ENCODE data around the gene SH3TC1. TPM values are rescaled to one million over a fixed set of nuclear protein-coding genes. Genes with fewer than 3 reads are reported as not detected.

SH3TC1 gene
- total and polyA plus RNA-seq, 9 donors, result 6.8 to 21.3 (median 9.8) TPM

DNA sequence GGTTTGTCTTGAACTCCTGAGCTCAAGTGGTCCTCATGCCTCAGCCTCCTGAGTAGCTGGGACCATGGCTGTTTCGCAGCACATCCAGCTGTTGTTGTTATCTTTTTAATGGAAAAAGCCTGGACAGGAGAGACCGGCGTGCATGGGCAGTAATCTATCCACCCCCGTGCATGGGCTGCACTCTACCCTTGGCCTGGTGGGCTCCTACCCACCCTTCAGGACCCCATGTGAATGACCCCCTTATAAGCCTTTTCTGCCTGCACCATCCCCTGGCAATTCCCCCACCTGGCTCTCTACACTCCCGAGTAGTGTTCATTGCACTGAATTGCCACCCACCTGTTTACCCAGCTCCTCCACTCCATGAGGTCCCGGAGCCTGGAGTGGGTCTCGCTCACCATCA is 51.5 kb downstream of the SH3TC1 start:
- no peak for DNase-seq
- 71% methylated on average over 4 of the region's 7 CpGs for WGBS (ENCODE audit: insufficient coverage)
- Histone ChIP-seq H3K4me3 (ENCODE audit: low read length) (no peak overlapping the region), H3K36me3 (ENCODE audit: control insufficient read depth, insufficient read depth, low read length) (no peaks in the 10 kb centered on the region), H3K9me3 (replicated peaks; ENCODE audit: control insufficient read depth, low read depth, low read length) (no peaks in the 10 kb centered on the region), H3K4me1 (ENCODE audit: control insufficient read depth, insufficient read depth, low read length) (peaks cover 22% of the 10 kb centered on the region), H3K27ac (ENCODE audit: low read length) (no peak overlapping the region), H3K27me3 (ENCODE audit: control insufficient read depth, insufficient read depth, low read length) (no peaks in the 10 kb centered on the region)

GRCh38 chr4:8251110-8251883 is 52.2 kb downstream of the SH3TC1 start:
- no peaks in the 10 kb centered on the region for H3K9me3 ChIP-seq (replicated peaks; ENCODE audit: control insufficient read depth, low read depth, low read length)
- H3K27me3 ChIP-seq (ENCODE audit: control insufficient read depth, insufficient read depth, low read length), result no peaks in the 10 kb centered on the region
- no peak overlapping the region for H3K27ac ChIP-seq (ENCODE audit: low read length)
- no peak for DNase-seq
- no peak overlapping the region for H3K4me3 ChIP-seq (ENCODE audit: low read length)
- no peaks in the 10 kb centered on the region for H3K36me3 ChIP-seq (ENCODE audit: control insufficient read depth, insufficient read depth, low read length)
- H3K4me1 ChIP-seq (ENCODE audit: control insufficient read depth, insufficient read depth, low read length), result peaks cover 26% of the 10 kb centered on the region
- 62% methylated on average over 24 of the region's 24 CpGs for WGBS (ENCODE audit: insufficient coverage)

GRCh38 chr4:8252301-8253173 is 53.4 kb downstream of the SH3TC1 start:
- Histone ChIP-seq H3K4me3 (ENCODE audit: low read length) (no peak overlapping the region), H3K27ac (ENCODE audit: low read length) (no peak overlapping the region), H3K27me3 (ENCODE audit: control insufficient read depth, insufficient read depth, low read length) (no peaks in the 10 kb centered on the region), H3K36me3 (ENCODE audit: control insufficient read depth, insufficient read depth, low read length) (no peaks in the 10 kb centered on the region), H3K9me3 (replicated peaks; ENCODE audit: control insufficient read depth, low read depth, low read length) (no peaks in the 10 kb centered on the region), H3K4me1 (ENCODE audit: control insufficient read depth, insufficient read depth, low read length) (peaks cover 15% of the 10 kb centered on the region)
- DNase-seq, result no peak
- WGBS (ENCODE audit: insufficient coverage), result 73% methylated on average over 17 of the region's 23 CpGs

GRCh38 chr4:8254076-8254475 is 55.0 kb downstream of the SH3TC1 start:
- peaks cover 20% of the 10 kb centered on the region for H3K4me1 ChIP-seq (ENCODE audit: control insufficient read depth, insufficient read depth, low read length)
- no peaks in the 10 kb centered on the region for H3K9me3 ChIP-seq (replicated peaks; ENCODE audit: control insufficient read depth, low read depth, low read length)
- whole genome bisulfite sequencing (ENCODE audit: insufficient coverage), result 20% methylated on average over 1 of the region's 6 CpGs
- H3K36me3 ChIP-seq (ENCODE audit: control insufficient read depth, insufficient read depth, low read length), result no peaks in the 10 kb centered on the region
- no peak overlapping the region for H3K4me3 ChIP-seq (ENCODE audit: low read length)
- H3K27ac ChIP-seq (ENCODE audit: low read length), result no peak overlapping the region
- DNase-seq, result no peak
- no peaks in the 10 kb centered on the region for H3K27me3 ChIP-seq (ENCODE audit: control insufficient read depth, insufficient read depth, low read length)

DNA sequence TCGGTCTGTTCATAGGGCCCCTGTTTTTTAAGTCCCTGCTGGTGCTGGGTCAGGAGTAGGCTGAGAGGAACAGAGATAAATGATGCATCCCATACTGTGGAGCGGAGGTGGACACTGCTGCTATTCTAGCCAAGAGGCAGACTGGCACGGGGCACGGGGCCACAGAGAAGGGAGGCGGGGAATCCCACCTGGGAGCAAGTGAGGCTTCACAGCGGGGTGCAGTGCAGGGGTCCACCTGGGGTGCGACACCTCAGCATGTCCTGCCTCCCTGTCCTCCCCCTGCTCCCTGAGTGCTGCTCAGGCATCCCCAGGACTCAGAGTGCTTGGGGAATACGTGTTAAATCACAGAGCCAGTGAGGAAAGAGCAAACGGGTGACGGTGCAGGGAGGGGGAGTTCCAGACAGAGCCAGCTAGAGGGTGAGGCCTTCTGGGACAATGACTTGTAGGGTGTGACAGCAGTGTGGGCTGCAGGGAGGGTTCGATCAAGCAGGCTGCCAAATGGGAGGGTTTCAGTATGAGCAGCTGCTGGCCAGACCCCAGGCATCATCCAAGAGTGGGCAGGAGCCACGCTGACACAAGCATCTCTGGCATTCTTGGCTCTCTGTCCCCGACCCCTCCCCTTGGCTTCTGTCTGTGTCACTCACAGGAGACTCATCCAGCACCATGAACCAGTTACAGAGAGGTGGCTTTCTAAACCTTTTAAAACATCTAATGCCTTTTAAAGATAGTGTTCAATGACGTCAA is 56.8 kb downstream of the SH3TC1 start:
- 53% methylated on average over 11 of the region's 14 CpGs for whole genome bisulfite sequencing (ENCODE audit: insufficient coverage)
- DNase-seq, result peak; percentile 92
- H3K4me1 ChIP-seq (ENCODE audit: control insufficient read depth, insufficient read depth, low read length), result peaks cover 25% of the 10 kb centered on the region
- H3K9me3 ChIP-seq (replicated peaks; ENCODE audit: control insufficient read depth, low read depth, low read length), result no peaks in the 10 kb centered on the region
- H3K27me3 ChIP-seq (ENCODE audit: control insufficient read depth, insufficient read depth, low read length), result no peaks in the 10 kb centered on the region
- H3K27ac ChIP-seq (ENCODE audit: low read length), result peak overlapping the region; percentile 68
- H3K4me3 ChIP-seq (ENCODE audit: low read length), result no peak overlapping the region
- no peaks in the 10 kb centered on the region for H3K36me3 ChIP-seq (ENCODE audit: control insufficient read depth, insufficient read depth, low read length)

DNA sequence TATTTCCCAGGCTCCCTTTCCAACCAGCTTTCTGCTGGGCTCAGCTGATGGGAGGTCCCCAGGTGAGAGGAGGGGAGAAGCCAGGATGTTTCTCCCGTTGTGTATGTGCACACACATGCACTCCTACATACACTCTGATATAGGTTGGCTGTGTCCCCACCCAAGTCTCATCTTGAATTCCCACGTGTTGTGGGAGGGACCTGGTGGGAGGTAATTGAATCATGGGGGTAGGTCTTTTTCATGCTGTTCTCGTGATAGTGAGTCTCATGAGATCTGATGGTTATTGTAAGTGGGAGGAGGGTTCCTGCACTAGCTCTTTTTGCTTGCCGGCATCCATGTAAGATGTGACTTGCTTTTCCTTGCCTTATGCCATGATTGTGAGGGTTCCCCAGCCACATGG is 58.8 kb downstream of the SH3TC1 start:
- Histone ChIP-seq H3K9me3 (replicated peaks; ENCODE audit: control insufficient read depth, low read depth, low read length) (no peaks in the 10 kb centered on the region), H3K27me3 (ENCODE audit: control insufficient read depth, insufficient read depth, low read length) (no peaks in the 10 kb centered on the region), H3K4me3 (ENCODE audit: low read length) (no peak overlapping the region), H3K4me1 (ENCODE audit: control insufficient read depth, insufficient read depth, low read length) (peaks cover 40% of the 10 kb centered on the region), H3K36me3 (ENCODE audit: control insufficient read depth, insufficient read depth, low read length) (no peaks in the 10 kb centered on the region), H3K27ac (ENCODE audit: low read length) (no peak overlapping the region)
- DNase-seq, result no peak
- 57% methylated on average over 1 of the region's 4 CpGs for WGBS (ENCODE audit: insufficient coverage)

DNA sequence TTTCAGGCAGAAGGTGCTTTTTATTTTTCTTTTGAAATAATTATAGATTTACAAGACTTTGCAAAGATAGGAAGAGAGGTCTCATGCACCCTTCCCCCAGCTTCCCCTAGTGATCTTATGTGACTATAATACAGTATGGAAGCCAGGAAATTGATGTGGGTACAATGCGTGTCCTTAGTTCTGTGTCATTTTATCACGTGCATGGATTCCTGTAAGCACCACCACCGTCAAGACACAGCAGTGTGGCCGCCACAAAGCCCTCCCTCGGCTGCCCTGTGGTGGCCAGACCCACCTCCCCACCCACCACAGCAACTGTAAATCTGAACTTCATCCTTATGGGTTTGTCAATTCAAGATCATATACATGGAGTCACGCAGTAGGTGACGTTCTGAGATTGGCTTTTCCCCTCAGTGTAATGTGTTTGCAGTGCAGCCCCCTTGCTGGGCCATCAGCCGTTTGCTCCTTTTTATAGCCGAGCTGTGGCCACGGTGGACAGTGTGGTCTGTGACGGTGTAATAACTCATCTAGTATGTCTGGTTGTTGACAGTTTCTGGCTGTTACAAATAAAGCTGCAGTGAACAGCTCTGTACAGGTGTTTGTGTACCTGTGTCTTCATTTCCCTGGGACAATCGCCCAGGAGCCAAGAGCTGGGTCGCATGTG is 59.6 kb downstream of the SH3TC1 start:
- Histone ChIP-seq H3K4me3 (ENCODE audit: low read length) (no peak overlapping the region), H3K4me1 (ENCODE audit: control insufficient read depth, insufficient read depth, low read length) (peaks cover 40% of the 10 kb centered on the region), H3K27me3 (ENCODE audit: control insufficient read depth, insufficient read depth, low read length) (no peaks in the 10 kb centered on the region), H3K27ac (ENCODE audit: low read length) (no peak overlapping the region), H3K9me3 (replicated peaks; ENCODE audit: control insufficient read depth, low read depth, low read length) (no peaks in the 10 kb centered on the region), H3K36me3 (ENCODE audit: control insufficient read depth, insufficient read depth, low read length) (no peaks in the 10 kb centered on the region)
- 48% methylated on average over 7 of the region's 13 CpGs for WGBS (ENCODE audit: insufficient coverage)
- no peak for DNase-seq

DNA sequence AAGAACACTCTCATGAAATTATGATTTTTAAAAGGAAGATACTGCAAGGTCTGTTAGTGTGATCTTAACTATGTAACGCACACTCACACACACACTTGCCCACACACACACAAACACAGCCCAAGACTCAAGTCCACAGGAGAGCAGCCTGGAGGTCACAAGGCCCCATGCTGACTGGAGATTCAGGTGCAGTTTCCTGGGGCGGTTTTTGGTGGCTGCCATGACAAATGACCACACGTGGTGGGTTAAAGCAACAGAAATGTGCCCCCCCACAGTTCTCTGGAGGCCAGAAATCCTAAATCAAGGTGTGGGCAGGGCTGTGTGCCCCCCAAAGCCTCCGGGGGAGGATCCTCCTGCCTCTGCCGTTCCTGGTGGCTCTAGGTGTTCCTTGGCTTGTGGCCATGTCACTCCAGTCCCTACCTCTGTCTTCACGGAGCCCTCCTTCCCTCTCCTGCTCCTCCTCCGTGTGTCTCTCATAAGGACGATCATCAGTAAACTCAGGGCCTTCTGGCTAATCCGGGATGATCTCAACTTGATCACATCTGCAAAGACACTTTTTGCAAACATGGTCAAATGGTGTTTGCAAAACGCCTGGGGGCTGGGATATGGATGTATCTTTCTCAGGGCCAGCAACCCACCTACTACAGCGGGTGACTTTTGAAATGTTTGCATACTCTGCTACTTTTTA is 60.8 kb downstream of the SH3TC1 start:
- no peak for DNase-seq
- Histone ChIP-seq H3K27ac (ENCODE audit: low read length) (no peak overlapping the region), H3K9me3 (replicated peaks; ENCODE audit: control insufficient read depth, low read depth, low read length) (no peaks in the 10 kb centered on the region), H3K36me3 (ENCODE audit: control insufficient read depth, insufficient read depth, low read length) (no peaks in the 10 kb centered on the region), H3K4me3 (ENCODE audit: low read length) (no peak overlapping the region), H3K27me3 (ENCODE audit: control insufficient read depth, insufficient read depth, low read length) (no peaks in the 10 kb centered on the region), H3K4me1 (ENCODE audit: control insufficient read depth, insufficient read depth, low read length) (peaks cover 40% of the 10 kb centered on the region)
- 57% methylated on average over 7 of the region's 11 CpGs for WGBS (ENCODE audit: insufficient coverage)

DNA sequence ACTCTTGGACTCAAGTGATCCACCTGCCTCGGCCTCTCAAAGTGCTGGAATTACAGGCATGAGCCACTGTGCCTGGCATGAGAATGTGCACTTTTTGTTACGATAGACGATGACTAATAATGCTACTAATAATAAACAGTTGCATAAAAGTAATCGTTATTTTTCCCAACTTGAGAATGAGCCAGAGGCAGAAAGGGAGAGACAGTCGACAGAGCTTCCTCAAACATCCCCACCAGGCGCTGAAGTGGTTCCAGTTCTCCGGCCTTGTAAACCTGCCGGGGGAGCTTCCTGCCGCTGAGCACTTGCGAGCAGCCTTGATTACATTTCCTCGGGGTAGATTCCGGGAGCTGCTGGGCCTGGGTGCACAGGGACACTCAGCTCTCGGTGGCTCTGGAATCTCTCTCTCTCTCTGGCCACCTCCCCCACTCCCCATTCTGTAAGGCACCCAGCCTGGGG is 61.6 kb downstream of the SH3TC1 start:
- H3K27me3 ChIP-seq (ENCODE audit: control insufficient read depth, insufficient read depth, low read length), result no peaks in the 10 kb centered on the region
- 11% methylated on average over 3 of the region's 13 CpGs for WGBS (ENCODE audit: insufficient coverage)
- H3K4me3 ChIP-seq (ENCODE audit: low read length), result no peak overlapping the region
- H3K9me3 ChIP-seq (replicated peaks; ENCODE audit: control insufficient read depth, low read depth, low read length), result no peaks in the 10 kb centered on the region
- no peaks in the 10 kb centered on the region for H3K36me3 ChIP-seq (ENCODE audit: control insufficient read depth, insufficient read depth, low read length)
- peaks cover 37% of the 10 kb centered on the region for H3K4me1 ChIP-seq (ENCODE audit: control insufficient read depth, insufficient read depth, low read length)
- peak; percentile 77 for DNase-seq
- peak overlapping the region; percentile 20 for H3K27ac ChIP-seq (ENCODE audit: low read length)

Measured in muscle of leg (tissue), 11 donors.